GM06990 (cell line): ENCODE results near the gene UQCR10.
A peak's percentile ranks its signal among the peaks of the same experiment; 100 is the strongest.

Experiments
- DNase-seq: peaks from one replicate; pipeline ENCODE4 v3.0.0-alpha.2; 2011; ENCODE audit not compliant: insufficient read length; ENCODE audit errors: extremely low read depth
- H3K27me3 ChIP-seq: replicated peaks from 2 replicates; pipeline ENCODE4 v1.6.0; 2011; ENCODE audit warnings: low read length; ENCODE audit not compliant: control insufficient read depth, insufficient read depth
- H3K36me3 ChIP-seq: 2 replicates; pipeline ENCODE4 v1.5.1; 2011; ENCODE audit warnings: low read length; ENCODE audit not compliant: control insufficient read depth, insufficient read depth
- H3K4me3 ChIP-seq: replicated peaks from 2 replicates; pipeline ENCODE4 v1.5.1; 2011; ENCODE audit warnings: low read depth, mild to moderate bottlenecking, control low read depth, low read length
- CTCF ChIP-seq: IDR thresholded peaks from 2 replicates; pipeline ENCODE4 v1.5.1; 2011; ENCODE audit warnings: low read length, control low read depth, mild to moderate bottlenecking, inconsistent platforms; ENCODE audit not compliant: insufficient read depth, poor library complexity, severe bottlenecking

UQCR10 gene

GRCh38 chr22:29726512-29727130, 40.5 kb upstream of the UQCR10 start:
- Histone ChIP-seq H3K36me3 (no peaks in the 10 kb centered on the region), H3K27me3 (no peaks in the 10 kb centered on the region; the same call in 1 of the 2 replicates), H3K4me3 (no peak overlapping the region)
- no peak for DNase-seq
- no peak for TF ChIP-seq CTCF

- no peaks in the 10 kb centered on the region for H3K36me3 ChIP-seq
- DNase-seq, result no peak
- H3K27me3 ChIP-seq, result no peaks in the 10 kb centered on the region; the same call in 1 of the 2 replicates
- peak; percentile 61 for TF ChIP-seq CTCF
- H3K4me3 ChIP-seq, result no peak overlapping the region
Measured at GRCh38 chr22:29727131-29727523, 40.0 kb upstream of the UQCR10 start.

- H3K4me3 ChIP-seq, result no peak overlapping the region
- TF ChIP-seq CTCF, result no peak
Measured at GRCh38 chr22:29729161-29729560, 38.0 kb upstream of the UQCR10 start.

GRCh38 chr22:29731058-29731850, 35.9 kb upstream of the UQCR10 start:
- Histone ChIP-seq H3K27me3 (no peaks in the 10 kb centered on the region), H3K36me3 (no peaks in the 10 kb centered on the region; the same call in none of the 2 replicates), H3K4me3 (no peak overlapping the region)
- TF ChIP-seq CTCF, result no peak
- DNase-seq, result no peak

More at GRCh38 chr22:29729161-29729560, 38.0 kb upstream of the UQCR10 start:
- Histone ChIP-seq H3K27me3 (no peaks in the 10 kb centered on the region; the same call in 1 of the 2 replicates), H3K36me3 (no peaks in the 10 kb centered on the region)
- DNase-seq, result no peak

GRCh38 chr22:29732883-29733282, 34.3 kb upstream of the UQCR10 start:
- Histone ChIP-seq H3K36me3 (no peaks in the 10 kb centered on the region; the same call in none of the 2 replicates), H3K27me3 (no peaks in the 10 kb centered on the region), H3K4me3 (no peak overlapping the region)
- no peak for TF ChIP-seq CTCF
- DNase-seq, result no peak
